Fibroblast of the aortic adventitia (primary cell): ENCODE measurements around the gene TBX2. TPM values are rescaled to one million over a fixed set of nuclear protein-coding genes. Genes with fewer than 3 reads are reported as not detected.
"Not testable (repeated sequence)": the region's sequence is repeated elsewhere in the genome, so short reads cannot be mapped to it uniquely, and the experiment has no call there.

Source experiments
- DNase-seq: peaks from one replicate; pipeline ENCODE4 v3.0.0-alpha.2; 2010; ENCODE audit warnings: low read depth
- H3K4me3 ChIP-seq: 2 replicates; pipeline ENCODE4 v1.5.1; 2011; ENCODE audit warnings: low read depth, mild to moderate bottlenecking, control low read depth, low read length, moderate library complexity
- CTCF ChIP-seq: IDR thresholded peaks from 2 replicates; pipeline ENCODE4 v1.5.1; 2011; ENCODE audit warnings: mild to moderate bottlenecking, low read length, control low read depth, inconsistent platforms; ENCODE audit not compliant: insufficient read depth
- total RNA-seq: library from RNA; depleted of rRNA; stranded (reverse); fragments of >200 nt; gene quantifications from 2 replicates; pipeline ENCODE4 v1.2.3, GENCODE V29; 2012; ENCODE audit warnings: low replicate concordance

The TBX2 gene
- total RNA-seq, 1 donor: 20.8 TPM

- TF ChIP-seq CTCF: no peak
- no peak overlapping the region for H3K4me3 ChIP-seq
- no peak for DNase-seq
These were observed 48.4 kb downstream of the TBX2 start for GRCh38 chr17:61448042-61448441.

GRCh38 chr17:61449140-61449539 lies 49.5 kb downstream of the TBX2 start:
- DNase-seq, H3K4me3 ChIP-seq: not testable (repeated sequence)

GRCh38 chr17:61449707-61450640 lies 50.3 kb downstream of the TBX2 start:
- DNase-seq: no peak
- no peak for TF ChIP-seq CTCF
- no peak overlapping the region for H3K4me3 ChIP-seq

- no peak for DNase-seq
- no peak overlapping the region for H3K4me3 ChIP-seq
- TF ChIP-seq CTCF: no peak
These were observed 51.2 kb downstream of the TBX2 start for GRCh38 chr17:61450641-61451537.

- TF ChIP-seq CTCF: no peak
- no peak overlapping the region for H3K4me3 ChIP-seq
- DNase-seq: no peak
These were observed 52.1 kb downstream of the TBX2 start for GRCh38 chr17:61451538-61452300.

GRCh38 chr17:61452301-61453290 lies 53.0 kb downstream of the TBX2 start, which contains the start of gene TBX4:
TBX4 (plus strand) TSS chr17:61452422; CDS start chr17:61456491, 4,069 bp downstream.
- TF ChIP-seq CTCF: no peak
- no peak for DNase-seq
- no peak within 1 kb of the TSS for H3K4me3 ChIP-seq
